H1 (cell line): Measurements from ENCODE around the gene ZC3H18.

Experiments
- BCL11A ChIP-seq, 2 experiments: IDR thresholded peaks; one replicate each; pipeline ENCODE4 v1.6.1; 2011; ENCODE audit warnings: low read depth in 2 of 2, low read length in 2 of 2, mild to moderate bottlenecking in 2 of 2
- CHD7 ChIP-seq: fragments of 300-600 bp; sonication (generic); IDR thresholded peaks from 2 replicates; pipeline ENCODE4 v1.7.1; 2012; ENCODE audit warnings: low read length, moderate library complexity, mild to moderate bottlenecking, inconsistent platforms; ENCODE audit not compliant: insufficient replicate concordance
- CTCF ChIP-seq, 3 experiments: IDR thresholded peaks; 1 replicate in 2 of 3; 2 replicates in 1 of 3; pipeline versions ENCODE4 v1.5.1 to v1.6.1; 2011; ENCODE audit warnings: low read length in 3 of 3, mild to moderate bottlenecking in 3 of 3, inconsistent platforms in 2 of 3, low read depth in 1 of 3, moderate library complexity in 1 of 3; ENCODE audit not compliant: insufficient read depth in 1 of 3; ENCODE audit errors: control extremely low read depth in 1 of 3
- HDAC2 ChIP-seq, 2 experiments: fragments of 300-600 bp in 1 of 2; sonication (generic) in 1 of 2; IDR thresholded peaks; 2 replicates each; pipeline ENCODE4 v1.6.1; 2011 to 2012; ENCODE audit warnings: low read depth in 2 of 2, low read length in 2 of 2, mild to moderate bottlenecking in 2 of 2, moderate library complexity in 2 of 2, borderline replicate concordance in 1 of 2, inconsistent platforms in 1 of 2
- JUN ChIP-seq: IDR thresholded peaks from 2 replicates; pipeline ENCODE4 v1.6.1; 2011; ENCODE audit warnings: low read depth, mild to moderate bottlenecking, improper control_type of control experiment, low read length
- JUND ChIP-seq: IDR thresholded peaks from 2 replicates; pipeline ENCODE4 v1.6.1; 2011; ENCODE audit warnings: mild to moderate bottlenecking, improper control_type of control experiment, low read length
- PHF8 ChIP-seq: fragments of 200-600 bp; sonication (generic); conservative IDR thresholded peaks from 2 replicates; pipeline ENCODE4 v1.7.1; 2012; ENCODE audit warnings: low read depth, mild to moderate bottlenecking, inconsistent platforms, low read length, moderate library complexity
- RXRA ChIP-seq: IDR thresholded peaks from 2 replicates; pipeline ENCODE4 v1.6.1; 2011; ENCODE audit warnings: low read depth, mild to moderate bottlenecking, low read length, moderate library complexity; ENCODE audit not compliant: insufficient read depth
- TAF7 ChIP-seq: optimal IDR thresholded peaks from 2 replicates; pipeline ENCODE3; 2011; ENCODE audit warnings: low read depth, mild to moderate bottlenecking, inconsistent platforms, low read length, moderate library complexity, borderline replicate concordance
- YY1 ChIP-seq: IDR thresholded peaks from 2 replicates; pipeline ENCODE4 v1.6.1; 2011; ENCODE audit warnings: low read depth, mild to moderate bottlenecking, low read length

GRCh38 chr16:88596483-88596882 lies 26.3 kb downstream of the ZC3H18 start:
- TF ChIP-seq JUN (no peak), RXRA (no peak), PHF8 (no peak), CTCF (IDR thresholded peaks at IDR 0.05; ENCODE audit: control extremely low read depth in 1 of 3, insufficient read depth in 1 of 3, low read depth in 1 of 3, low read length in 3 of 3) (no peak), JUND (no peak), CHD7 (no peak), BCL11A (IDR thresholded peaks at IDR 0.05; ENCODE audit: low read depth in 2 of 2, low read length in 2 of 2) (no peak), HDAC2 (IDR thresholded peaks at IDR 0.05; ENCODE audit: borderline replicate concordance in 1 of 2, low read depth in 2 of 2, low read length in 2 of 2) (no peak), YY1 (no peak), TAF7 (no peak)
